Esophagus squamous epithelium (tissue), 5 donors: ENCODE results near the gene AHDC1. TPM values are rescaled to one million over a fixed set of nuclear protein-coding genes. Genes with fewer than 3 reads are reported as not detected.
A peak's percentile ranks its signal among the peaks of the same experiment; 100 is the strongest.

Source experiments
- DNase-seq: peaks from one replicate; lab custom pipeline; 2025; lab: John Stamatoyannopoulos, UW
- H3K27ac ChIP-seq, 4 donors: fragments of 200-600 bp; sonication (generic); one replicate each; pipeline ENCODE4 v1.5.1; 2016 to 2019; ENCODE audit warnings: mild to moderate bottlenecking in 1 of 4
- H3K27me3 ChIP-seq, 4 donors: fragments of 200-600 bp; sonication (generic); 1 replicate in 3 of 4; 2 replicates in 1 of 4; pipeline versions ENCODE4 v1.5.1 to v1.6.0; 2017 to 2021; ENCODE audit warnings: antibody characterized with exemption in 1 of 4
- H3K36me3 ChIP-seq, 3 donors: fragments of 200-600 bp; sonication (generic); one replicate each; pipeline ENCODE4 v1.5.1; 2016 to 2019
- H3K4me1 ChIP-seq, 3 donors: fragments of 200-600 bp; sonication (generic); one replicate each; pipeline ENCODE4 v1.5.1; 2017 to 2019
- H3K4me3 ChIP-seq, 4 donors: fragments of 200-600 bp; sonication (generic); 1 replicate in 3 of 4; 2 replicates in 1 of 4; pipeline ENCODE4 v1.5.1; 2016 to 2019; ENCODE audit warnings: mild to moderate bottlenecking in 2 of 4, moderate library complexity in 1 of 4
- H3K9me3 ChIP-seq, 3 donors: fragments of 200-600 bp; sonication (generic); one replicate each; pipeline ENCODE4 v1.5.1; 2016 to 2019
- POLR2A ChIP-seq, 4 donors: fragments of 450-650 bp; IDR thresholded peaks; one replicate each; pipeline ENCODE4 v1.6.1; 2017; ENCODE audit warnings: antibody characterized with exemption in 4 of 4, mild to moderate bottlenecking in 4 of 4, moderate library complexity in 3 of 4
- WGBS, 2 donors: methylation state at CpG; one replicate each; pipeline ENCODE4 v1.1.5; 2018; 5-methylcytosine and 5-hydroxymethylcytosine counted together
- intact Hi-C: fragments of 100-400 bp; cut with DNase I; formaldehyde crosslinking; loops from one replicate; pipeline ENCODE4 v1.15.0; 2022
- total RNA-seq, 4 donors: library from RNA; depleted of rRNA; stranded (reverse); fragments of >200 nt; gene quantifications; one replicate each; pipeline ENCODE4 v1.1.0, GENCODE V29; 2016
- TF ChIP-seq, protein P1 (sequence below), 6 experiments: fragments of 450-650 bp in 4 of 6; fragments of 200-600 bp in 2 of 6; sonication (generic) in 2 of 6; IDR thresholded peaks; one replicate each; pipeline ENCODE4 v1.5.1; 2016 to 2019; ENCODE audit warnings: antibody characterized with exemption in 6 of 6, mild to moderate bottlenecking in 4 of 6, moderate library complexity in 4 of 6
- donor health status: DM: yes; HTN: yes; CAD: no.

AHDC1 gene
- total RNA-seq, 4 donors from 2014 or later: 22.2 to 112 (median 30.6) TPM

DNA sequence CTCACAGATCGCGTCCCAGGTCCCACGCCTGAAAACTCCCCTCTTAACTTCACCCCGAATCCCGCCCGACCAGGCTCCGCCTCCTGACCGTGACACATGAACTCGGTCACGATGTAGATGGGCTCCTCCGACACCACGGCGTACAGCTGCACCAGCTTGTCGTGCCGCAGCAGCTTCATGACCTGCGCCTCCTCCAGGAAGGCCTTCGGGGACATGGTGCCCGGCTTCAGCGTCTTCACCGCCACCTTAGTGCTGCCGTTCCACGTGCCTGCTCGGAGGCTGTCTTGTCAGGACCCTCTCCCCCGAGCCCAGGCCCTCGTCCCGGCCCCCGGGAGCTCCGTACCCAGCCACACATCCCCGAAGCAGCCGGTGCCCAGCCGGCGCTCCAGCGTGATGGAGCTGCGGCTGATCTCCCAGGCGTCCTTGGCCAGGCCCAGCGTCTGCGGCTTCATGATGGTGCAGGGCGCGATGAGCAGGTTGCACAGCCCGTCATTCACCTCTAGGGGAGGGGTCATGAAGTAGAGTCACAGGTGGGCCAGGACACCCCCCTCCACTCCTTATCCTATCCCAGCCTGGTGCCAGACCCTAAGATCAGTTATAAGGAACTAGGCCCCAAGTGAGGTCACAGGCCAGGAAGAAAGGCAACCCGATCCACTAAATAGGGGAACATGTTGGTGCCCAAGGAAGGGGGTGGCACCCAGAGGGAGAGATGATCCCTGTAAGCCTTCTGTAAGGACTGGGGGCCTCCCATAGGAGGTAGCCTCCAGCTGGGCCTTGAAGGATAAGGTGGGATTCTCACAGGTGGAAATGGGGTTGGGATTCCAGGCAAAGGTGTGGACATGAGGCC lies 11.6 kb upstream of the AHDC1 start:
- intact Hi-C loops: no loop called here
- H3K4me1 ChIP-seq: peaks cover 0 to 16% (median 0%) of the 10 kb centered on the region in 3 donors

DNA sequence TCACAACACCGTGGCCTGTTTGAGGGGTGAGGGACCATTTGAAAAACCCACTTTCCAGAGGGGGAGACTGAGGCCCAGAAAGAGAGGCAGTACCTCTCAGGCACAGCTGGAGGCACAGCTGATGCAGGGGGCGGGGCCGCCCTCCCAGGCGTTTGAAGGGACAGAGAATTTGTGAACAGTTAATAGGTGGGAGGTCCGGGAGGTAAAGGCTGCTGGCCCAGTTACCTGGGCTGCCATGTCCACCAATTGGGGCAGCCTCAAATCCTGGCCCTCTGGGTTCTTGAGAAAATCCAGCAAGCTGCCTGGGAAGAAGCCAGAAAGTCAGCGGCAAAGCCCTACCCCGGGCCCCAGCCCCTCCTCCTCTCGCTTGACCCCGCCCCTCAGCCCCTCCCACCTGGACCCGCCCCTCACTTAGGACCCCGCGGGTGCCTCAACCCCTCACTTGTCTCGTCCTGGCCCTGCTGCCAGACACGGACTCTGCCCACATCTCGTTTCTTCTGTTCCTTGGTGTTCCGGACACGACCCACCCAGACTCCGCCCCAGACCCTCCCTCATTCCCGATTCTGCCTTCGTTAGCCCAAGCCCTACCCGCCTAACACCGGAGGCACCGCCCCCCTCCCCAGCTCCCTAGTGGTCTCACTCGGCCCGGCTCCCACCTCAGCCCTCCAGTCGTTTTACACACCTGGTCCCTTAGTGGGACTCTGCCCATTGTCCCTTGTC lies 10.8 kb upstream of the AHDC1 start:
- peaks cover 0 to 16% (median 0%) of the 10 kb centered on the region in 3 donors for H3K4me1 ChIP-seq
- 45 to 54% methylated on average over 16 to 23 of the region's 26 CpGs for WGBS, 2 donors
- H3K27me3 ChIP-seq: no peaks in the 10 kb centered on the region
- peak overlapping the region in 1 of 4 donors; percentile 6 for H3K4me3 ChIP-seq
- no peak overlapping the region for H3K27ac ChIP-seq
- intact Hi-C loops: no loop called here
- H3K9me3 ChIP-seq: no peaks in the 10 kb centered on the region
- TF ChIP-seq POLR2A (IDR thresholded peaks at IDR 0.05): no peak
- TF ChIP-seq, protein P1, sequence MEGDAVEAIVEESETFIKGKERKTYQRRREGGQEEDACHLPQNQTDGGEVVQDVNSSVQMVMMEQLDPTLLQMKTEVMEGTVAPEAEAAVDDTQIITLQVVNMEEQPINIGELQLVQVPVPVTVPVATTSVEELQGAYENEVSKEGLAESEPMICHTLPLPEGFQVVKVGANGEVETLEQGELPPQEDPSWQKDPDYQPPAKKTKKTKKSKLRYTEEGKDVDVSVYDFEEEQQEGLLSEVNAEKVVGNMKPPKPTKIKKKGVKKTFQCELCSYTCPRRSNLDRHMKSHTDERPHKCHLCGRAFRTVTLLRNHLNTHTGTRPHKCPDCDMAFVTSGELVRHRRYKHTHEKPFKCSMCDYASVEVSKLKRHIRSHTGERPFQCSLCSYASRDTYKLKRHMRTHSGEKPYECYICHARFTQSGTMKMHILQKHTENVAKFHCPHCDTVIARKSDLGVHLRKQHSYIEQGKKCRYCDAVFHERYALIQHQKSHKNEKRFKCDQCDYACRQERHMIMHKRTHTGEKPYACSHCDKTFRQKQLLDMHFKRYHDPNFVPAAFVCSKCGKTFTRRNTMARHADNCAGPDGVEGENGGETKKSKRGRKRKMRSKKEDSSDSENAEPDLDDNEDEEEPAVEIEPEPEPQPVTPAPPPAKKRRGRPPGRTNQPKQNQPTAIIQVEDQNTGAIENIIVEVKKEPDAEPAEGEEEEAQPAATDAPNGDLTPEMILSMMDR (IDR thresholded peaks at IDR 0.05): no peak
- DNase-seq: no peak
- H3K36me3 ChIP-seq: no peaks in the 10 kb centered on the region

More for the DNA sequence above, 11.6 kb upstream of the AHDC1 start:
- H3K27me3 ChIP-seq: no peaks in the 10 kb centered on the region
- no peak for TF ChIP-seq POLR2A (IDR thresholded peaks at IDR 0.05)
- TF ChIP-seq, protein P1 (IDR thresholded peaks at IDR 0.05): no peak
- WGBS, 2 donors: 76 to 80% methylated on average over 26 to 32 of the region's 41 CpGs
- no peaks in the 10 kb centered on the region for H3K36me3 ChIP-seq
- H3K27ac ChIP-seq: no peak overlapping the region
- H3K4me3 ChIP-seq: no peak overlapping the region
- no peak for DNase-seq
- H3K9me3 ChIP-seq: no peaks in the 10 kb centered on the region

DNA sequence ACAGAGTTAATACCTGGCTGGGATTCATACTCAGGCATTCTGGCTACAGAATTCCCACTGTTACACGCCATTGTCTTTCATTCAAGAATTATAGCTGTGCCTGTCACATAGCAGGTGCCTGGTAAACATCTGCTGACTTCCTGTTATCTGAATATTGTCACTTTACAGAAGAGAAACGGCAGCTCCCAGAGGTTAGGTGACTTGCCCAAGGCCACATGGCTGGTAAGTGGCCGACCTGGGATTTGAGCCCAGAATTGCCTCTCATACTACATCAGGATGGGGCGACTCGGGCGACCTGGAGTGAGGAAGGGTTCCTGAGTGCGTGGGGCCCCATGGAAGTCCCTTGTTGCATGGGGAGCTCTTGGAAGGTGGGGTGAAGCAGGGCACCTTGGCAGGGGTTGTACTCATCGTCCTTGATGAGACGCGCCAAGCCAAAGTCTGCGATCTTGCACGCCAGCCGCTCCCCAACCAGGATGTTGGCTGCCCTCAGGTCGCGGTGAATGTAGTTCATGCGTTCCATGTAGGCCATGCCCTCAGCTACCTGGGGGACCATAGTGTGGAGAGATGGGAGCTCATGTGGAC lies 10.2 kb upstream of the AHDC1 start:
- no peak for TF ChIP-seq POLR2A (IDR thresholded peaks at IDR 0.05)
- TF ChIP-seq, protein P1 (IDR thresholded peaks at IDR 0.05): no peak
- DNase-seq: no peak
- 74 to 84% methylated on average over 7 to 15 of the region's 16 CpGs for WGBS, 2 donors
- H3K4me1 ChIP-seq: peaks cover 0 to 20% (median 1%) of the 10 kb centered on the region in 3 donors
- H3K27me3 ChIP-seq: no peaks in the 10 kb centered on the region
- no peak overlapping the region for H3K4me3 ChIP-seq
- no peaks in the 10 kb centered on the region for H3K9me3 ChIP-seq
- intact Hi-C loops: no loop called here
- no peak overlapping the region for H3K27ac ChIP-seq
- H3K36me3 ChIP-seq: no peaks in the 10 kb centered on the region

DNA sequence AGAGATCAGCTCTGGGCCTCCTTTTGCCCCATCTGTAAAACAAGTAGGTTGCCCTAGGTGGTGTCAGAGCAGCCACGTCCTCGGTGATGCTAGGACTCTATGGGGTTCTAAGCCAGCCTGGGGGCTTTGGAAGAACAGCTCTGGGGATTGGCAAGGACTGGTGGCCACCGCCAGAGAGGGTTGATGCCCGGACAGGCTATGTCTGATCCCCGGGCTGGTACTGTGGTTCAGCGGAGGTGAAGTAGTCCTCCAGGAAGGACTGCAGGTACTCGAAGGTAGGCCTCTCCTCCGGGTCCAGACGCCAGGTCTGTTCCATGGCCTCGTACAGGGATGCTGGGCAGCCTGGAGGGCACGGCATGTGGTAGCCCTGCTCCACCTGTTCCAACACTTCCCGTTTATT lies 8.8 kb upstream of the AHDC1 start:
- TF ChIP-seq POLR2A (IDR thresholded peaks at IDR 0.05): no peak
- TF ChIP-seq, protein P1 (IDR thresholded peaks at IDR 0.05): no peak
- Histone ChIP-seq H3K9me3 (no peaks in the 10 kb centered on the region), H3K36me3 (no peaks in the 10 kb centered on the region), H3K4me1 (peaks cover 0 to 23% (median 3%) of the 10 kb centered on the region in 3 donors), H3K27me3 (no peaks in the 10 kb centered on the region), H3K27ac (no peak overlapping the region), H3K4me3 (no peak overlapping the region)
- no peak for DNase-seq
- WGBS, 2 donors: 78 to 81% methylated on average over 2 to 11 of the region's 12 CpGs
- intact Hi-C loops: no loop called here
